ENCODE results near the gene DUSP2.
"Not testable (repeated sequence)": the region's sequence is repeated elsewhere in the genome, so short reads cannot be mapped to it uniquely, and the experiment has no call there.

The DUSP2 gene

GRCh38 chr2:96146881-96147592 lies 1.8 kb upstream of the DUSP2 start:
- DNase-seq (ENCODE audit: low read depth) = no peak

- no peak for DNase-seq (ENCODE audit: low read depth)
These were observed 1.1 kb upstream of the DUSP2 start for GRCh38 chr2:96146153-96146880.

- DNase-seq (ENCODE audit: low read depth) = no peak
These were observed 560 bp upstream of the DUSP2 start for GRCh38 chr2:96145848-96146152.

GRCh38 chr2:96144481-96145035 lies 682 bp downstream of the DUSP2 start:
- DNase-seq (ENCODE audit: low read depth) = no peak

GRCh38 chr2:96143848-96144480 lies 1.3 kb downstream of the DUSP2 start:
- DNase-seq (ENCODE audit: low read depth) = no peak

- no peak for DNase-seq (ENCODE audit: low read depth)
These were observed 1.9 kb downstream of the DUSP2 start for GRCh38 chr2:96143231-96143847.

- no peak for DNase-seq (ENCODE audit: low read depth)
These were observed 2.8 kb downstream of the DUSP2 start for GRCh38 chr2:96142217-96143113.

- not testable (repeated sequence) for DNase-seq (ENCODE audit: low read depth)
These were observed 3.6 kb downstream of the DUSP2 start for GRCh38 chr2:96141624-96141967.

GRCh38 chr2:96140941-96141623 lies 4.2 kb downstream of the DUSP2 start:
- no peak for DNase-seq (ENCODE audit: low read depth)

GRCh38 chr2:96139181-96139758 lies 6.0 kb downstream of the DUSP2 start:
- no peak for DNase-seq (ENCODE audit: low read depth)

- DNase-seq (ENCODE audit: low read depth) = no peak
These were observed 6.8 kb downstream of the DUSP2 start, which contains the start of gene ASTL for GRCh38 chr2:96138179-96139145. Gene ASTL (minus strand): TSS chr2:96138502. CDS start chr2:96138436, 66 bp downstream.

- DNase-seq (ENCODE audit: low read depth) = no peak
These were observed 7.7 kb downstream of the DUSP2 start for GRCh38 chr2:96137321-96138178.

- no peak for DNase-seq (ENCODE audit: low read depth)
These were observed 9.0 kb downstream of the DUSP2 start for GRCh38 chr2:96136129-96136720.

GRCh38 chr2:96135621-96136020 lies 9.6 kb downstream of the DUSP2 start:
- DNase-seq (ENCODE audit: low read depth) = no peak

- DNase-seq (ENCODE audit: low read depth) = no peak
These were observed 10.1 kb downstream of the DUSP2 start for GRCh38 chr2:96135171-96135570.

- DNase-seq (ENCODE audit: low read depth) = no peak
These were observed 10.8 kb downstream of the DUSP2 start for GRCh38 chr2:96134421-96134820.

GRCh38 chr2:96131813-96132745 lies 13.2 kb downstream of the DUSP2 start:
- no peak for DNase-seq (ENCODE audit: low read depth)

Measured in non-pigmented ciliary epithelial cell (primary cell).